Breast epithelium (tissue), 4 donors: Measurements from ENCODE around the gene HOXA5. TPM values are rescaled to one million over a fixed set of nuclear protein-coding genes. Genes with fewer than 3 reads are reported as not detected.

Source experiments
- DNase-seq, 2 donors: peaks; one replicate each; pipeline ENCODE4 v3.0.0-alpha.2; 2019; ENCODE audit warnings: low spot score in 2 of 2
- H3K27ac ChIP-seq, 2 donors: fragments of 200-600 bp; sonication (generic) in 1 of 2; one replicate each; pipeline ENCODE4 v1.5.1; 2016 to 2019; ENCODE audit warnings: mild to moderate bottlenecking in 1 of 2
- H3K27me3 ChIP-seq, 2 donors: fragments of 200-600 bp; sonication (generic) in 1 of 2; one replicate each; pipeline versions ENCODE4 v1.5.1 to v1.6.0; 2017 to 2019; ENCODE audit warnings: control low read depth in 1 of 2, mild to moderate bottlenecking in 1 of 2
- H3K36me3 ChIP-seq: fragments of 200-600 bp; one replicate; pipeline ENCODE4 v1.5.1; 2019
- H3K4me1 ChIP-seq, 2 donors: fragments of 200-600 bp; sonication (generic); one replicate each; pipeline ENCODE4 v1.5.1; 2016 to 2019; ENCODE audit warnings: control low read depth in 1 of 2
- H3K4me3 ChIP-seq, 3 donors: fragments of 200-600 bp; sonication (generic); 1 replicate in 2 of 3; 2 replicates in 1 of 3; pipeline ENCODE4 v1.5.1; 2016 to 2019; ENCODE audit warnings: mild to moderate bottlenecking in 3 of 3, moderate library complexity in 2 of 3
- H3K9me3 ChIP-seq, 2 donors: fragments of 200-600 bp; sonication (generic) in 1 of 2; one replicate each; pipeline ENCODE4 v1.5.1; 2016 to 2019; ENCODE audit warnings: control low read depth in 1 of 2
- CTCF ChIP-seq, 3 donors: fragments of 450-650 bp; IDR thresholded peaks; one replicate each; pipeline ENCODE4 v1.5.1; 2016 to 2017; ENCODE audit warnings: antibody characterized with exemption in 3 of 3, mild to moderate bottlenecking in 3 of 3, moderate library complexity in 3 of 3
- POLR2A ChIP-seq: fragments of 450-650 bp; IDR thresholded peaks from one replicate; pipeline ENCODE4 v1.6.1; 2016; ENCODE audit warnings: antibody characterized with exemption, mild to moderate bottlenecking, moderate library complexity
- POLR2AphosphoS5 ChIP-seq, 3 donors: sonication (generic); formaldehyde crosslinking; IDR thresholded peaks; one replicate each; pipeline ENCODE4 v1.6.1; 2017; ENCODE audit warnings: antibody characterized with exemption in 3 of 3
- intact Hi-C: fragments of 100-400 bp; cut with DNase I; formaldehyde crosslinking; loops from one replicate; pipeline ENCODE4 v1.15.1; 2023; ENCODE audit warnings: low total_unique reads
- total RNA-seq, 3 donors: library from RNA; depleted of rRNA; stranded (reverse); fragments of >200 nt; gene quantifications; one replicate each; pipeline ENCODE4 v1.1.0, GENCODE V29; 2016

The HOXA5 gene
- total RNA-seq, 3 donors from 2014 or later, result 11.5 to 48.7 (median 22.6) TPM

- H3K4me1 ChIP-seq, result peaks cover 0 to 15% of the 10 kb centered on the region in 2 donors
- H3K36me3 ChIP-seq, result no peaks in the 10 kb centered on the region
- peak overlapping the region; percentile 39 to 69 (median 55) for H3K4me3 ChIP-seq
- peaks cover 19 to 97% of the 10 kb centered on the region in 2 donors for H3K27me3 ChIP-seq
- intact Hi-C loops, result no loop called here
- DNase-seq, result no peak
- no peak overlapping the region for H3K27ac ChIP-seq
- no peaks in the 10 kb centered on the region for H3K9me3 ChIP-seq
- TF ChIP-seq POLR2A (no peak), CTCF (IDR thresholded peaks at IDR 0.05) (no peak), POLR2AphosphoS5 (IDR thresholded peaks at IDR 0.05) (no peak)
Measured at GRCh38 chr7:27183682-27184336, 40.3 kb upstream of the HOXA5 start.

- H3K4me3 ChIP-seq, result peak overlapping the region; percentile 39 to 55 (median 54)
- intact Hi-C loops, result no loop called here
- H3K36me3 ChIP-seq, result no peaks in the 10 kb centered on the region
- TF ChIP-seq POLR2AphosphoS5 (IDR thresholded peaks at IDR 0.05) (no peak), CTCF (IDR thresholded peaks at IDR 0.05) (no peak), POLR2A (no peak)
- H3K4me1 ChIP-seq, result peaks cover 0 to 15% of the 10 kb centered on the region in 2 donors
- H3K27ac ChIP-seq, result no peak overlapping the region
- DNase-seq, result peak in 1 of 2 donors; percentile 38
- H3K9me3 ChIP-seq, result no peaks in the 10 kb centered on the region
- peaks cover 16 to 91% of the 10 kb centered on the region in 2 donors for H3K27me3 ChIP-seq
Measured at GRCh38 chr7:27182861-27183681, 39.6 kb upstream of the HOXA5 start.

- Histone ChIP-seq H3K36me3 (no peaks in the 10 kb centered on the region), H3K9me3 (no peaks in the 10 kb centered on the region), H3K27me3 (peaks cover 16 to 89% of the 10 kb centered on the region in 2 donors), H3K4me1 (peaks cover 0 to 15% of the 10 kb centered on the region in 2 donors), H3K4me3 (no peak overlapping the region), H3K27ac (no peak overlapping the region)
- TF ChIP-seq POLR2AphosphoS5 (IDR thresholded peaks at IDR 0.05) (no peak), CTCF (IDR thresholded peaks at IDR 0.05) (no peak), POLR2A (no peak)
- DNase-seq, result peak in 1 of 2 donors; percentile 46
- intact Hi-C loops, result no loop called here
Measured at GRCh38 chr7:27182285-27182841, 38.9 kb upstream of the HOXA5 start.

- TF ChIP-seq POLR2A, result no peak
- no peak for TF ChIP-seq POLR2AphosphoS5 (IDR thresholded peaks at IDR 0.05)
- no peak for TF ChIP-seq CTCF (IDR thresholded peaks at IDR 0.05)
- H3K9me3 ChIP-seq, result no peaks in the 10 kb centered on the region
- H3K27me3 ChIP-seq, result peaks cover 16 to 89% of the 10 kb centered on the region in 2 donors
- intact Hi-C loops, result no loop called here
- H3K4me1 ChIP-seq, result peaks cover 0 to 15% of the 10 kb centered on the region in 2 donors
- no peak for DNase-seq
- H3K4me3 ChIP-seq, result no peak overlapping the region
- no peak overlapping the region for H3K27ac ChIP-seq
- no peaks in the 10 kb centered on the region for H3K36me3 ChIP-seq
Measured at GRCh38 chr7:27181795-27182275, 38.4 kb upstream of the HOXA5 start.
